GM11168 (cell line): ENCODE data around the gene EFCAB12.

Source experiments
- in situ Hi-C: fragments of 300-500 bp; cut with MboI; formaldehyde crosslinking; loops from one replicate; pipeline ENCODE4 v1.12.0; 2022; ENCODE audit warnings: low sequenced_read_pairs; ENCODE audit not compliant: unreplicated experiment

EFCAB12 gene

DNA sequence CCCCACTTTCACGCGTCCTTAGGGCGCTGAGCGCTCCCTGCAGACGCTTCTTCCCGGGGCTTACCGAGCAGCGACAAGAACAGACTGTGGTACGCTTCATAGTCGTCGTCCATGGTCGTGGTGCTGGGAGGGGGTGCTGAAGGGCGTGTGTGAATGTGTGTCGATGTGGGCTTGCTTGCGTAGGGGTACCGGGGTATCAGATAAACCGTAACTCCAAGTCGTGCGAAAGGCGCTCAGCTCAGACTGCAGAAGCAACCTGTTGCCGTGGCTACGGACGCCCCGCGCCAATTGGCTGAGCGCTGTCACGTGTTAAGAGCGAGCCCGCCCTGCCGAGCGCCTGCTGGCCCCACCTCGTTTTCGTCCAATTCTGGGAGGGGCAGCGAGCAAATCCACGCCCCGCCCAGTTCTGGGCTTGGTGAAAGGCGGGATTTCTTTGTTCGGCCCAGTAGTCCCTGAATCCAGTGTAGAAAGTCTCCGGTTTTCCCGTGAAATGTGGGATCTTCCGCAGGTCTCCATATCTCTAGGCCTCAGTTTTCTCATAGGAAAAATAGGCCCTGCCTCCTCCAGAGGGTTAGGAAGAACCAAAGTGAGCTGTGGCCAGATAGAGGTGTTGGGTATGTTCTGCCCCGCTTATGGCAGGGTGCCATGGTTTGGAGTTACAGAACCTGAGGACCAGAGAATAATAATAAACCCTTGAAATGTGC lies at the start of gene EFCAB12:
Gene EFCAB12, minus strand, starts transcription at position 261 of the 704 bp plus-strand sequence. Its CDS starts 148 bp downstream, at position 113.
- in situ Hi-C loops: no loop called here

DNA sequence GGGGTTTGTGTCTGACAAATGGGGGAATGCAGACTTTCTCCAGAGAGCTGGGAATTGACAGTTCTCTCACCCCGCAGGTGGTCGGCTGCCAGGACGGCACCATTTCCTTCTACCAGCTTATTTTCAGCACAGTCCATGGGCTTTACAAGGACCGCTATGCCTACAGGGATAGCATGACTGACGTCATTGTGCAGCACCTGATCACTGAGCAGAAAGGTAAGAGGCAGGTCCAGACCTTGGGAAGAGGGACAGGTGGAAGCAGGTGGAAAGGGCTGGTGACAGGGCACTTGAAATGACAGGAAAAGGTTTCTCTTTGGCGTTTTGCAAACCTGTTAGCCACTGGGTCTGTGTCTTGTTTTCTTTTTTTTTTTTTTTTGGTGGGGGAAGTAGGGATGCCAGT lies 48.1 kb upstream of the EFCAB12 start:
- in situ Hi-C loops: loop anchor here (25.0 kb wide), 2 partner anchors 336 to 461 kb away; no protein-coding TSS in a partner anchor

DNA sequence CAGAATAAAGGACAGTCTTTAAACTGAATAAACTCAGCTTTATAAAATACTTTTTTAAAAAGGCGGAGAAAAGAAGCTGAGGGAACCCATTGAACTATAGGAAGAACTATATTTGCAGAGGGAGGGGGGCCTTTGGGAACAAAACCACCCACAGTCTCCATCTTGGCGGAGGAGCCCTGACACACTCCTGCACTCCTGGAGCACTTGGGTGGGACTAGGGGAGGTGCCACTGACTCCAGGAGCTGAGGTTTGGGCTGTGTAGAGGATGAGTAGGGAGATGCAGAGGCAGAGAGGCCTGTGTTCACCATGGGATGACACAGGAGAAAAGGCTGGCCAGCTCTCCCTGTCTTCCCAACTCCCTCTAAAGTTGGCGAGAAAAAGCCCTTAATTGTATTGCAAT lies 47.4 kb upstream of the EFCAB12 start:
- in situ Hi-C loops: loop anchor here (25.0 kb wide), 2 partner anchors 336 to 461 kb away; no protein-coding TSS in a partner anchor

DNA sequence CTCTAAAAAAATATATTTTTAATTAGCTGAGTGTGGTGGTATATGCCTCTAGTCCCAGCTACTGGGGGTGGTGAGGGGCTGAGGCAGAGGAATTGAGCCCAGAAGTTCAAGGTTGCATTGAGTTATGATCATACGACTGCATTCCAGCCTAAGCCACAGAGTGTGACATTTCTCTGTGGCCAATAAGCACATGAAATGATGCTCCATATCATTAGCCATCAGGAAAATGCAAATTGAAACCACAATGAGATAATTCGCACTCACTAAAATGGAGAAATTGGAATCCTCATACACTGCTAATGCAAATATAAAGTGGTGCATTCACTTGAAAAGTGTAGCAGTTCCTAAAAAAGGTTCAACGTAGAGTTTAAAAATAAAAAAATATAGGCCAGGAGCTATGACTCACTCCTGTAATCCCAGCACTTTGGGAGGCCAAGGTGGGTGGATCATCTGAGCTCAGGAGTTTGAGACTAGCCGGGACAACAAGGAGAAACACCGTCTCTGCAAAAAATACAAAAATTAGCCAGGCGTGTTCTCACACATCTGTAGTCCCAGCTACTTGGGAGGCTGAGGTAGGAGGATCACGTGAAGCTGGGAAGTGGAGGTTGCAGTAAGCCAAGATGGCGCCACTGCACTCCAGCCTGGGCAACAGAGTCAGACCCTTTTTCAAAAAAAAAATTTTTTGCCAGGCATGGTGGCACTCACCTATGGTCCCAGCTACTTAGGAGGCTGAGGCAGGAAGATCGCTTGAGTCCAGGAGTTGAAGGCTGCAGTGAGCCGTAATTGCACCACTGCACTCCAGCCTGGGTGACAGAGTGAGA lies 46.8 kb upstream of the EFCAB12 start:
- in situ Hi-C loops: loop anchor here (25.0 kb wide), 2 partner anchors 337 to 462 kb away; no protein-coding TSS in a partner anchor

DNA sequence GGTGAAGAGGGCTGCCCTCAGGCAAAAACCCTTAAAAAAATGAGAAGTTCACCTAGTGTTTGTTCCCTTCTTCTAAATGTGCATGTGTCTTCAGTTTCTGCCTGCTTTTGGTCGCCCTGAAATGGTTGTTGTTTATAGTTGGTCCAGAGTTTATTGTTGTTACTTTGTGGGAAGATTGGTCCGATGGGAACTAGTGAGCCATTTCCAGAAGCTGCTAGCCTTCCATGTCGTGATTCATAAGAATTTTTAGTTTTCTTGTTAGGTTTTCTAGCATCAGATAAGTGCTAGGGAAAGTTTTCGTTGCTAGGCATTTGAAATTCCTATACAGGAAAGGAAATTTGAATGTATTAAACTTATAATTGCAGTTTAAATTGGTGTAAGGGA lies 45.3 kb upstream of the EFCAB12 start:
- in situ Hi-C loops: no loop called here

DNA sequence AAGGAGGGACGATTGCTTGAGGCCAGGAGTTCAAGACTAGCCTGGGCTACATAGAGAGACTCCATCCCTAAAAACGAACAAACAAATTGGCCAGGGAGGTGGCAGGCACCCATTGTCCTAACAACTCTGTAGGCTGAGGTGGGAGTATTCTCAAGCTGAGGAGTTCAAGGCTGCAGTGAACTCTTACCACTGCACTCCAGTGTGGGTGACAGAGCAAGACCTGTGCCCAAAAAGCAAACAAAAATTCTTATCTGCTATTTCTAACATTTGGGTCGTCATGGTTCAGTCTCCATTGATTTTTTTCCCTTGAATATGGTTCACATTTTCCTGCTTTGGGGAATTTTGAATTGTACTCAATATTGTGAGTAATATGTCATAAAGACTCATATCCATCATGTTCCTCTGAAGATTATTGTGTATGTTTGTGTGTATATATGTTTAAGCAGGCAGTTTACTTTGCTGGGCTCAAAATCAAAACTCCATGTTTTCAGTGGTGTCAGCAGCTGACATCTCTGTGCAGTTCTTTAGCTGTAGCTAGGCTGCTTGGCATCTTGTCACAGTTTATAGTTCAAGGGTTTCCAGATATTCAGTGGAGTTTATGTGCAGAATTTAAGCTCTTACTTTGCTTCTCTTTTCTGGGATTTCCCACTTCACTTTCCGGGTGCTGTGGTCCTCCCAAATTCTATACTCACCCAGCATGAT lies 44.8 kb upstream of the EFCAB12 start:
- in situ Hi-C loops: no loop called here

DNA sequence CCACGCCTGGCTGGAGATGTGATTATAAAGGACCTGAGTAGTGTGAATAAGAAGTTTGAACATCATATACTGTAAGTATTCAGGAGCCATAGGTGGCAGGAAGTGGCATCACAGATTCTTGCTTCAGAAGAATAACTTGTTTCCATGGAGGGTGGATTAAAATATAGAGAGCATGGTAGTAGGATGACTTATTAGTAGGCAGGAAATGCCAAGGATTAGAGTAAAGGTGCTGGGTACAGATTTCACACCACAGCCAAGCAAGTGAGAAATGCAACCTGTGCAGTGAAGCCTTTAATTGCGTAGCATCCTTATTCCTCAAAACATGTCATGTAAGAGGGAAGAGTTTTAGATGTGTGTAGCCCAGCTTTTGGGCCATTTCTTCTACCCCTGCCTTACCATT lies 42.4 kb upstream of the EFCAB12 start:
- in situ Hi-C loops: no loop called here

DNA sequence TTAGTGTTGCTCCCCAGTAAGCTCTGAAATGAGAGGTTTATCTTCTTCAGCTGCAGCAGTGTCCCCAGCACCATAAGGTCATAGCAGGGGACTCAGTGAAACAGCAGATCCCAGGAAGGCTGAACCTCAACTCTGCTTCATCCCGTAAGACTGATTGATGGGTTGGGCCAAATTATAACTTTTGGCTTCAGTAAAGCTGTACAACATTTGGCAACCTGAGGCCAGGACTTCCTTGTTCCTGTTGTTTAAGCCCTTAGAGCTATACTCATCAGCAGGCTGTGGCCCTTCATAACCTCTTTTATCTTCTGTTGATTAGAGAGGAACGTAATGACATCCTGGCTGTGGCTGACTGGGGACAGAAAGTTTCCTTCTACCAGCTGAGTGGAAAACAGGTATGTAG lies 40.6 kb upstream of the EFCAB12 start:
- in situ Hi-C loops: no loop called here

DNA sequence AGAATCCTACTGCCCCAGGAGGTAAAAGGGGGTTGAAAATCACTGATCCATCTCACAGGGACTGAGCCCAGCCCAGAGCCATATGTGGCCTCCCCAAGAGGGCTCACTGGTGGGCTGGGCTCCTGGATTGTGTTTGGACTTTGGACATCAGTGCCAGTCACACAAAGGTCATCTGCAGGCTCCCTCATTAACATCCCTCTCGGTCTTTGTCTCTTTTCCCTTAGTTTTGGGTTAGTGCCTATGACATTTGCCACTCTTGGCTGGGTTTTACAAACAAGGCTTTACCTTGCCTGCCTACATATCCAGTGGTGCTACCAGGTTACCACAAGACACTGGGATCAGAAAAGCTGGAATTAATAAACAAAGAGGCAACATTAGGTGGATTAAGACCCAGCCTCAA lies 39.5 kb upstream of the EFCAB12 start:
- in situ Hi-C loops: no loop called here

DNA sequence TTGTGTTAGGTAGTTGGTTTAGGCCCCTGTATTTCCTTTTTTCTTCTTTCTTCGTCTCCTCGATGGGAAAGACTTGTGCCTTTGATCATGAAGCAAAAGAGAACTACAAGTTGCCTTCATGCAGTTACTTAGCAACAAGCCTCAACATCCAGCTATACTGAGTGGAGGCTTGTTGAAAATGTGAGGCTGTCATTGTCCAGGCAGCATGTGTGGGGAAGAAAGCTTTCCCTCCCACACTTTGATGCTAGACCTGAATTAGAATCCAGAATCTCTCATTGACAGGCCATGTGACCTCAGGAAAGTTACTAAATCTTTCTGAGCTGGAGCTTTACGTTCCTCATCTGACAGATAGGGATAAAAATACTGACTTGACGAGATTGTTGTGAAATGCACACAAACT lies 35.3 kb upstream of the EFCAB12 start:
- in situ Hi-C loops: no loop called here

DNA sequence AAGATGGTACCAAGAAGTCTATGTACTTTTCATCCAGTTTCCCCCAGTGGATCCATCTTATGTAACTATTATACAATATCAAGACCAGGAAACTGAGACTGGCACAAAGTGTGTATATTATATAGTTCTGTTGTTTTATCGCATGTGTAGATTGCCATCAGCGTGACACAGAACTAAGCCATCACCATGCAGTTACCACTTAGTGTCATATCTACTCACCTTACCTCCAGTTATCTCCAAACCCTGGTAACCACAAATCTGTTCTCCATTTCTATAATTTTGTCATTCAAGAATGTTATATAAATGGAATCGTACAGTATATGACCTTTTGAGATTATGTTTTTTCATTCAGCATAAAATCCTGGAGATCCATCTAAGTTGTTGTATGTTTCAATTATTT lies 34.7 kb upstream of the EFCAB12 start:
- in situ Hi-C loops: no loop called here

DNA sequence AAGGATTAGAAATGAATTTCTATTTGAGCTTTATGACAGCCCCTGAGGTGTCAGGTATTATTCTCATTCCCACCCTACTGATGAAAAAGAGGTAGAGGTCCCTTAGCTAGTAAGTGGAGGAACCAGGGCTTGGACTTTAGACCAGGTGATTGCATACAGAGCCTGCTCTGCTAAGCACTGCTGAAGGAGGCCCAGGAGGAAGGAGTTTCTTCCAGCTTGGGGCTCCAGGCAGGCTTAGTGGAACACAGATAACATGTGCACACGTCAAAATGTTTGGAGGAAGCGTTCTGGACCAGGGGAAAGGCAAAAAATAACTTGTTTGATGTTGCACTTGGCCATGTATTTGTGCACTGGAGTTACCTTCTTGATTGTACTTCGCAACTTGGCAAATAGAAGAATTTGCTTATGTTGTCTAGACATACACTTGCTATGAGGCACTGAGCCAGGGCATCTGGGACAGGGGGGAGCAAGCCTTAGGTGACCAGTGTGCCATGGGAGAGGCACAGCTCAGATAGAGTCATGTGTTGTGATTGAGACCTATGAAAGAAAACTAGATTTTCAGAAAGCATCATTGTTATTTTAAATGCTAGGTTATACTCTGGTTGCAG lies 34.0 kb upstream of the EFCAB12 start:
- in situ Hi-C loops: no loop called here

DNA sequence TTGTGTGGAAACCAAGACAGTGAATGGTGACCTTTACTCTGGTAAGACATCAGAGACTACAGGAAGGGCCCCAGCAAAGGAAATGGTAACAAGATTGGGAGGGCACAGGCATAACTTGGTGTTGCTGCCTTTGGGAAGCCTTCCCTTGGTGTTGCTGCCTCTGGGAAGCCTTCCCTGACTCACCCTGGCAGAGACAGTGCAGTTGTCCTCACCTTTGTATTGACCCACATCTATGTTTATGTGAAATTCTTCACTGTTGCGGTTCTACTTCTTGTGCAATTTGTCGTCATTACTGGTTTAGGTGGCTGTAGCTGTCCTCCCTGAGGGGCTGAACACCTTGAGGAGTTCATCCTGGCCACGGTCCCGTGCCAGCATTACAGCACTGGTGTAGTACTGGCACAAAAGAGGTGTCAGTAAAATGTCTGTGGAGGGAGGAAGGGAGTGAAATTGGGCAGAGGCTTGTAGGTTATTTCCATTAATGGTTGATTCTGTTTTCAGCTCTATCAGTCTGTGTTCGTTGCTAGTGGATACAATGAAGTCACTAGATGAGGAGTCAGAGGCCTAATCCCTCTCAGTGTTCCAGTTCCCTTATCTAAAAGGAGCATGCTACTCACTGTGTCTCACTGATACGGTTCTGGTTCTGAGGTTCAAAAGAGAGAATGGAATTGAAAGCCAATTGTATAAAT lies 33.2 kb upstream of the EFCAB12 start:
- in situ Hi-C loops: no loop called here

DNA sequence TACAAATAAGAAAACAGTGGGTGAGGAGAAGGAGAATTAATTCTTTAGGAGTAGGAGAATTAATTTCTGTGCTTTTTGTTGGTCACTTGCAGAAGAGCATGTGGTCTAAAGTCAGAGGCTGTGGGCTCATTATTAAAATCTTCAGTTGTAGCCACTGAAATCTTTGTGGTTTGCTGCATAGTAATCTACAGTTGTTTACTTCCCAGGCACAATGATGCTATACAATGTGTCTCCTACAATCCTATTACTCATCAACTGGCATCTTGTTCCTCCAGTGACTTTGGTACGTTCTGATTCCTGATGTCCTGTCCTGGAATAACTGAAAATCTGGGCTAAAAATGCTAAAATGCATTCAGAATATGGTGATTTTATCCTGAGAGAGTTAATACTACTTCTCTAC lies 32.6 kb upstream of the EFCAB12 start:
- in situ Hi-C loops: no loop called here

DNA sequence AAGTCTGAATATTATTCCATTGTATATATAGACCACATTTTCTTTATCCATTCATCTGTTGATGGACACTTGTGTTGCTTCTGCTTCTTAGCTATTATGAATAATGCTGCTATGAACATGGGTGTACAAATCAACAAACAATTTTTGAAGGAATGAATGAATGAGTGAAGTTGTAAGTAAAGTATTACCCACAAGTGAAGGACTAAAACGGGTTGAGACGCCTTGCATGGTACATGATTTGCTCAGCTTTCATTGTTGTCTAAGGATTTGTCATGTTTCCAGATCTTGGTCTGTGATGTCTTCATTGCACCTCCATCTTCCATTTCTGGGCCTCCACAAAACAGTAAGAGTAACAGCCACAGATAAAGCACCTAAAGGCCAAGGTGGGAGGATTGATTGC lies 32.1 kb upstream of the EFCAB12 start:
- in situ Hi-C loops: no loop called here

DNA sequence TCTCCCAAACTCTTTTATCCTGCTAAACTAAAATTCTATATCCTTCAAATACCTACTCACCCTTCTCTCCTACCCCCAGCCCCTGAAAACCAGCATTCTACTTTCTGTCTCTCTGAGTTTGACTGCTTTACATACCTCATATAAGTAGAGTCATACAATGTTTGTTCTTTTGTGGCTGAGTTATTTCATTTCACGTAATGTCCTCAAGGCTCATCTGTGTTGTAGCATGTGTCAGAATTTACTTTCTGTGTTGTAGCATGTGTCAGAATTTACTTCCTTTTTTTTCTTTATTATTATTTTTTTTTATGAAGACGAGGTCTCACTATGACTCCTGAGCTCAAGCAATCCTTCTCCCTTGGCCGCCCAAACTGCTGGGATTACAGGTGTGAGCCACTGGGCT lies 31.7 kb upstream of the EFCAB12 start:
- in situ Hi-C loops: no loop called here

DNA sequence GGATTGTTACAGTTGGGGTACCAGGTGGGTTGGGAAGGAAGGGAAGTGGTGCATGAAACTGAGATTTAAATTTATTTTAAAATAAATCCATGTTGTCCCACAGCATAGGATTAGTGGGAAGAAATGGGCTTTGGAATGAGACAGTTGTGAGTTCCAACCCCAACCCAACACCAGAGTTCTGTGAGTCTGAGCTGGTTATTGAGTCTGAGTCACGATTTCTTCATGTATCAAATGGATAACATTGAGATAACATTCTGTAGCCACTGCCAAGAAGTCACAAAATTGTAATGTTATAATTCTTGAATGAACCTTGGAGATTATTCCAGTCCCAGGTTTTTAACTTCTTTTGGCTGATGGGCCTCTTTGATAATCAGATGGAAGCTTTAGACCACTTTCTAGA lies 25.3 kb upstream of the EFCAB12 start:
- in situ Hi-C loops: no loop called here

DNA sequence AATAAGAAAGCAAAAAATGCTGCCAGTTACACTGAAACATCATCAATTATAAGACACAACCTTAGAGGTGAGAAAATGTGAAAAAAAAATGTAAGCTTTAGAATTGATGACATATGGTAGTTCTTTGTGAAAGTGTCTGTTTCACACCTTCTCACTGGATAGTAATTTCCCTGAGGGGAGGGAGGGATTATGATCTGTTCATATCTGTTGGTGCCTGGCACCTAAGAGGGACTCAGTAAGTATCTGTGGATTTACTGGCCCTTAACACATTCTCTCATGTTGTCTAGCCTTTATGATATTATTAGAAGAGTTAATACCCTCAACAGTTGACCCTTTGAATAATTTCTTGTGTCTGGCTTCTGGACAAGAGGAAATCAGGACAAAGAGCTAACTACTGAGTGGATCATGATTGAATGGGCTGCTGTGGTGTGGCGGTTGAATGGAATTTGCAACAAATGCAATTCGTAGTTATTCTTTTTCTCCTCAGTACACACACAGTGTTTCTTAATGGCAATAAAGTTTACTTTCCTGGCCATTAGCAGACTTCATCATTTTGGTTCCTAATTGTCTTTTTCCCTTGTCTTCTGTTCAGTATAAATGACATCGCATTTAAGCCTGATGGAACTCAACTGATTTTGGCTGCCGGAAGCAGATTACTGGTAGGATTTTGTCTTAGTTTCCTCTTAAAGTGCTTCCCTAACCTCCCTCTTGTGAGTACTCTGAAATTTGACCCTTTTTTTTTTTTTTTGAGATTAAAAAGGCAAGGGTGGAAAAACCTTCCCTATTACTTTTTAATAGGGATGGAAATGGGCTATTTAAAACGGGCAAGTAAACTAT lies 21.1 kb upstream of the EFCAB12 start:
- in situ Hi-C loops: no loop called here
